HG03378 (cell line): Measurements from ENCODE around the gene ANO2.

ENCODE experiments used
- ATAC-seq: cut with Tn5 transposase; IDR thresholded peaks from one replicate; pipeline ENCODE4 v1.9.1; 2021; ENCODE audit warnings: mild to moderate bottlenecking, moderate library complexity; ENCODE audit not compliant: unreplicated experiment

ANO2 gene

GRCh38 chr12:5736527-5736926 is 208.5 kb downstream of the ANO2 start:
- no peak for ATAC-seq

- ATAC-seq, result no peak
Observed at GRCh38 chr12:5736016-5736415, 209.0 kb downstream of the ANO2 start.

DNA sequence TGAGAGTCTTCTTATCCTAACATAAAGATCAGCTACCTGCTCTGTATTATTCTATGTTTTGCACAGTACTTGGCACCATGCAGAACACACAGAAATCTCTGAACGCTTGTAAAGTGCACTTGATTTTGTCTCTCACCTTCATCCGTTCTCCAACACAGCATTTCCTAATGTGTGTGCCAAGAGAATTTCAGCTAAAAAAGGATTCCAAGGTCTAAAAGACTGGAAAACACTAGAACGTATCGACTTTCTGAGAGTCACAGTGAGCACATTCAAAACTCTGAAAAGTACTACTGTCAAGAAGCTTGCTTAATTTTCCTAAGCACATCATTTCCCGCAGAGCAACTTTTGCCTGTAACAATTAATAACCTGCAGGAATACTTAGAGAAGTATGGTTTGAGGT is 211.1 kb downstream of the ANO2 start:
- ATAC-seq, result no peak

- no peak for ATAC-seq
Observed at GRCh38 chr12:5733136-5733755, 211.8 kb downstream of the ANO2 start.

DNA sequence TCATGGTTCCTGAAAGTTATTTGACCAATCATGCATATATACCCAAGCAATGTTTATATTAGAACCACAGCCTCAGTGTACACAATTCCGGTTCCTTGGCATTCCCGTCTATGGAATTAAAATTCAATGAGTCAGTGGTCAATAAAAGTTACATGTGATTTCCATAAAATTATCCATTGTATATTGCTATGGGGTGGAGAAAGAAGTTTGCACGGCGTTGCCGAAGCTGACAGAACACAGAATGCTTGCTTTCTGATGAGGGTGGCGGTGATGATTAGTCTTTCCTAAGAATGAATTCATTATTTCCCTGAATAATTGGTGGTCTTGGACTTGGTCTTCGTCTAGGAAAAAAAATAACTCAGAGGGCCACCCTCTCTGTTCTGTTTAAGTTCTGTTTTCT is 214.1 kb downstream of the ANO2 start:
- no peak for ATAC-seq

DNA sequence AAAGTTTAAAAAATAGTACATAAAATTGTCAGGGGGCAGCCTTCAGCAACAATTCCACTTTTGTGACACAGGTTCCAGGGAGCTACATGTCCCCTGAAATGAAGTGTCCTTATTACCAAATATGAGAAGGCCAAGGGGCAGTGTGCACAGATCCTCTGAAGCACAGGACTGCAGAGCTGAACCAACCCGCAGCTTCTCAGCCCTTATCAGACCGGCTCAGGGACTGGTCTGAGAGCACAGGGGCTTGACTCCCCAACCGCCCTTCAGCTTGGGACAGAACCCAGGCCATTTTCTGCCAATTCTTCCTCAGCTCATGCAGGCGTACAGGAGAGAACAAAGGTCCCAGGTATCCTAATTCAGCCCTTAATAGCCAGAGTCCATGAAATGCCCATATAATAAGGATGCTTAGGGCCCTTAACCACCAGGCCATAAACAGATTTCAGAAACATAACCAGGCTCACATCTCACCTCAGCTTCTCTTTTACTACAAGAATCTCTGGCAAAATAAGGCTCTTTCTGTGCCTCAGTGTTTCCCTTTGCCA is 221.3 kb downstream of the ANO2 start:
- no peak for ATAC-seq

GRCh38 chr12:5723071-5723470 is 222.0 kb downstream of the ANO2 start:
- no peak for ATAC-seq

DNA sequence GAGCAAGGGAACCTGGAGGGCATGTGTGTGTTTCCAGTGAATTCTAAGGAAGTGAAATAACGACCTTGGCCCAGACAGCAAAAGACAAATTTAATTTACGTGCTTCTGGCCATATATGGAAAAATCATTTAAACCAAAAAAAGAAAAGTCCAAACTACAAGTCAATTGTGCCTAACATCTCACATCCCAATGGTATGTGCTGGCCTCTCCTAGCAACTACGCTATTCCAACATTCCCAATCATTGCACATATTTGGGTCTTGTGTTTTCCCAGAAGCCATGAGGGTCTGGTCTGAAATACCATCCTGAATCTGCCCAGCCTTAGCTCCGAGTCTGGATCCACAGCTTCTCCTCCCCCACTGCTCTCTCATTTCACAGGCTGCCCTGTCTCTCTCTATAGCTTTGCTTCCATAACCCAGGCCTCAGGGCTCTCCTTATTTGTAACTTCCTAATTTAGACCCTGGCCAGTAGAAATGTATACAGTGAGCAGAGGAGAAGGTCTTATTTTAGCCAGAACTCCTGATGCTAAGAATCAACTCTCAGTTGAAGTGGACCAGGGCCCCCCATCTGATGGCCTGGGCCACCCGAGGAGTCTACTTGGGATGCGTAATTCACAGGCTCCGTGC is 224.6 kb downstream of the ANO2 start:
- no peak for ATAC-seq

DNA sequence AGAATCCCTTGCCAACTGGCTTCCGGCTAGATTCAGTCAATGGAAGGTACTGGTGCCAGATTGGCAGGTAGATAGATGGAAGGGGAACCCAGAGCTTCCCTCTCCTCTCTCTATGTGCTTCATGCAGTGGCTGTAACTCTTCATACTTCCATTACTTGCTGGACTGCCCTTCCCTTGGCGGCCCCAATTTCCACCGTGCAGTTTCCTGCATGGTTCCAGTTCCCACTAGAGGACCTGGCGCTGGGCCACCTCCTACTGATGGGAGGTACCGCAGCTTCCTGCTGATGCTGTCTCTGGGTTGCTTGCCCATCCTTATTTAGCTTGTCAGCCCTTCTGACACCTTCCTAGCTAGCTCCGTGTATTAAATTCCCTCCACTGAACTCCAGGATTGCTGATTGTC is 226.4 kb downstream of the ANO2 start:
- ATAC-seq, result no peak

GRCh38 chr12:5718073-5718472 is 227.0 kb downstream of the ANO2 start:
- no peak for ATAC-seq

DNA sequence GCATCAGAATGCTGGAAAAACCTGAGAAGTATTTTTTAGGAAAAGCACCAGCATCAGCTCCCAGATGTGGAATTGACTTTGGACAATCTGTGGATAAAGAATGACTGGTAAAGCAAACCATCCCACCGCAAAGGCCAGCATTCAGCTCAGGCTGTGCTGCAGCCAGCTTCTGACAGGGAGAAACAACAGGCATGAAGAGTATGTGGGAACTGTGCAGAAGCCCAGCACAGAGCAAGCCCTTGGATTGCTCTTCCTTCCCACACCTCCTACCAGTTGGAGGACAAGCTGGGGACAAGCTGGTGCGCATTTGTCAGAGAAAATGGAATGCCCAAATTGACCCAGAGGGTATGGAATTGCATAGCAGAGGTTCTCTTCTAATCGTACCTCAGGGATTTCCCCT is 228.1 kb downstream of the ANO2 start:
- ATAC-seq, result no peak

- ATAC-seq, result no peak
Observed at GRCh38 chr12:5716201-5716600, 228.9 kb downstream of the ANO2 start.

GRCh38 chr12:5715021-5715420 is 230.0 kb downstream of the ANO2 start:
- no peak for ATAC-seq

DNA sequence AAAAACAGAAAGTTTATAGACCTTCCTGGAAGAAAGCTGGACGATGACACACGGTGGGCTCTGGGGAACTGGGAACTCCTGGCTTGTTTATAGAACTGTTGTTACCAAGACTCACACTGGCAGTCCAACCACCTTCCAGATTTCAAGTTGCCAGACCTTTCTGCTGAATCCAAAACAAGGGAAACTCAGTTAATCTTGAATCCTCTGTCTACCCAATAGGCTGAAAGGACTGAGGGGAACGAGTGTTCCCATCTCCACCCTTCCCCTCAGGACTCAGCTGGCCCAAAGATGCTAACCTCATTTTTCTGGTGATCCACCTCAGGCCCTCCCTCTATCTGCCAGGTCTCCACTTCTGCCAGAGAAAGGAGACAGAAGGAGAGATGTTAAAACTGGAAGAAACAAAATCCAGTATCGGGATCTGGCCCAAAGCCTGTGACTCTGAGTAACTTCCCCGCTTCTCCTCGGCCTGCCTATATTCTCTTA is 231.4 kb downstream of the ANO2 start:
- no peak for ATAC-seq

DNA sequence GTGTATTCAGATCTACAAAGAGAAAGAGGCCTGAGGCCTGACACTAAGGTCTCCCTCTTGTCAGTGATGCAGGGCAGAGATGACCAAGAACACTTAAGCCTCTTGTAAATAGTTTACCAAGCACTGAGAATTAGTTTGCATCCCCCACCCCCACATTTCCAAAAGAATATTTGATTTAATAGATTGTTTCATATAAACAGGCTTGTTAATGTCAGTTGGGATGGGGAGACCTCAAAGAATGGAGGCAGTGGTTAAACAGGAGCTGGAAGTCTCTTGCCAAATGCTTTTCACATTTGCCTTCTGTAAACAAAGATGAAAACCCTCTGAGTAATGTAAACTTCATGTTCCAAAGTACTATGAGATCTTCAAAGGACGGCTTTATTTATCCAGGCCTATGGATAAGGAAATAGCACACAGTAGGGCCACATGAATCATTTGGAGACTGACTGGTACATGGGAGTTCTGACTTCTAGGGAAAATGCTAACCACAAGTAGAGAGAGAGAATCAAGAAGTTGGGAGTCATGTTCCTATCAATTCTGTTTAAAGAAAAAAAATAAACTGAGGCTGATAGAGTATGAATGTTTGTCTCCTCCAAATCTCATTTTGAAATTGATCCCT is 234.7 kb downstream of the ANO2 start:
- no peak for ATAC-seq

DNA sequence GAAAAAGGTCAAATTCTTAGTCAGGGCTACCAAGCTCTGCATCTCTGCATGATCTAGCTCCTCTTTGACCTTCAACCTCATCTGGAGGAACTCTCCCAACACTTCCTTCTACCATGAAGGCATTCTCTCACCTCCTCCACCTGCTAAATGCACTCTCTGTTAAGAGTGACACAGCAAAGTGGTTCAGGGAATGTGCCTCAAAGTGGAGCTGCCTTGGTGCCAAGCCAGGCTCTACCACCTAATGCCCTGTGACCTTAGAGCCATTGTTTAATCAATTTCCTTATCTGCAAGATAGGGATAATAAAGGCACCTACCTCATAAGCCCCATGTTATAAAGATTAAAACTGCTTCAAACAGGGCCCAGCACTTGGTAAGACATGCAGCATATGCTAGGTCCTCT is 236.7 kb downstream of the ANO2 start:
- ATAC-seq, result no peak

DNA sequence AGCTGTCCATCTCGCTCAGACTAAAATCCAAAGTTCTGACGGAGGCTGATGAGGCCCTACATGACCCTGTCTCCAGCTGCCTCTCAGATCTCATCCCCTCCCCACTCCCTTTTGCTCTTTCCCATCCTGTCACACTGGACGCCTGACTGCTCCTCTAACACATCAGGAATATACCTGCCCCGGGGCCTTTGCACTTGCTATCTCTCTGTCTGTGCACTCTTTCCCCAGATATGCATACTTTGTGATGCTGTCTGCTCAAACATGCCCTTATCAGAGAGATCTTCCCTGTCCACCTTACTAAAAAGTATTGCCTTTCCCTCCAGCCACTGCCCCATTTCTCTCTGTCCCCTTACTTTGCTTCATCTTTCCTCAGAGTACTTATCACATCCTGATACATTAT is 238.8 kb downstream of the ANO2 start:
- no peak for ATAC-seq

- ATAC-seq, result no peak
Observed at GRCh38 chr12:5705791-5706190, 239.3 kb downstream of the ANO2 start.

GRCh38 chr12:5694759-5695409 is 250.2 kb downstream of the ANO2 start:
- ATAC-seq, result no peak

DNA sequence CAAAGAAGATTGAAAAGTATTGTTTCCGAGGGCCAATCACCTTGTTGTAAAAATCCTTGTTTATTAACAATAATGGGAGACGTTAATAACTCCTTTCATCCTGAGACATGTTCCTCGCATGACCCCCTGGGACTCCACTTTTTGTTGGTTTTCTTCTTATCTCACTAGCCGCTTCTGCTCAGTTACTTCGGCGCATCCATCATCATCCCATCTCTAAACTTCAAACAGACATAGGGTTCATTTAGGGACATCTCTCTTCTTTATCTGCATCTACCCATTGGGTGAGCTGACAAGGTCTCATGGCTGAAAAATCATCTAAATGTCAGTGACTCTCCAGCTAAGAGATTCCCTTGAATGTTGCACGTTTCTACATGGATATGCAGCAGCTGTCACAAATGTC is 252.2 kb downstream of the ANO2 start:
- no peak for ATAC-seq

DNA sequence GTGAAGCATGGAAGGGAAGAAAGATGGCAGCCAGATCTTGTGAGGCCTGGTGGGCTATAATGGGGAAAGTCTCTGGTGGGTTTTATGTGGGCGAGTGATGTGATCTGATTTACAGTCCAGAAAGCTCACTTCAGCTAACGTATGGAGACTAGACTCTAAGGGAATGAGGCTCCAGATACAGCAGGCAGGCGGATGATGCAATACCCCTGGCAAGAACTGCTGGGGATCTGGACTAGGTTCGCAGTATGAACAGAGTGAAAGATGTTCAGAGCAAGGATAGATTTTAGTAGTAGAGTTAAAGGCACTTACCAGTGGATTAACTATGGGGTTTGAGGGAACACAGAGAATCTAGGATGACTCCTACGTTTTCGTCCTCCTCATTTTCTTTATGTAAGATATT is 253.1 kb downstream of the ANO2 start:
- ATAC-seq, result no peak

- ATAC-seq, result no peak
Observed at GRCh38 chr12:5690240-5690639, 254.8 kb downstream of the ANO2 start.
